GM21737 (cell line): ENCODE data around the gene DDX24.

Experiments
- ATAC-seq: cut with Tn5 transposase; IDR thresholded peaks from one replicate; pipeline ENCODE4 v1.9.1; 2021; ENCODE audit warnings: mild to moderate bottlenecking, moderate library complexity; ENCODE audit not compliant: unreplicated experiment

Gene DDX24

GRCh38 chr14:94018308-94018707 lies 62.7 kb downstream of the DDX24 start:
- no peak for ATAC-seq

- ATAC-seq: no peak
These were observed 64.5 kb downstream of the DDX24 start for GRCh38 chr14:94016446-94016976.

DNA sequence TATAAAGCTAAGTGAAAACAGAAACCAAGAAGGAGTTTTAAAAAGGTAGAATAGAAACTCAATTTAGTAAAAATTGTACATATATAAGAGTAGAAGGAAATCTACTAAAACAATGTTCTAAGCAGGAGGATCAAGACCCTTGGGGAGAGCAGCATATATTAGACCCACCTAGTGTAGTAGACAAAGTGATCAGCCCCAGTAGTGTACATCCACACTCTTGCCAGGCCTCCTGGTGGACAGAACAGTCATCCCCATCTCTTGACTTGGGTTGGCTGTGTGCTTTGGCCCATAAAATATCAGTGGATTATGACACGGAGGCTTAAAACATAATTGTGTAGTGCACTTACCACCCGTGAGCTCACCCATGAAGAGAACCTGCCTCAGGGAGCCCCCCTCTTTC lies 65.8 kb downstream of the DDX24 start:
- no peak for ATAC-seq

DNA sequence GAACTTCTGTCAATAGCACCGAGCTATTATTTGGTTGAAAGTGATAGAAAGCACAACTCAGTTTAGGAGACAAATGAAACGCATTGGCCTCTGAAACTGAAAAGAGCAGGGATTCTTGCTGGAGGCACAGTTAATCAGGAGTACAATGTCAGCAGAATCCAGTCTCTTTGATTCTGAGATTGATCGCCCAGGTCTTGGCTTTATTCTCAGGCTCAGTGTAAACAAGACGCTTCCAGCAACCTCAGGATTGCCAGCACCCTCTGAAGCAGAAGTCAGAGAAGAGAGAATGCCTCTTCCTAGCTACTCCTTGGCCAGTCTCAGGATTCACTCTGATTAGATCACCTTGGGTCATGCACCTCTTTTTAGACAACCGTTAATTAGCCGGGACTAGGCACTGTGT lies 66.6 kb downstream of the DDX24 start:
- no peak for ATAC-seq

GRCh38 chr14:94011795-94012194 lies 69.2 kb downstream of the DDX24 start:
- ATAC-seq: no peak

- ATAC-seq: no peak
These were observed 70.4 kb downstream of the DDX24 start for GRCh38 chr14:94010625-94011024.

GRCh38 chr14:94009767-94010166 lies 71.2 kb downstream of the DDX24 start:
- no peak for ATAC-seq

- ATAC-seq: no peak
These were observed 72.8 kb downstream of the DDX24 start for GRCh38 chr14:94008234-94008633.

- no peak for ATAC-seq
These were observed 75.5 kb downstream of the DDX24 start for GRCh38 chr14:94005324-94006073.

DNA sequence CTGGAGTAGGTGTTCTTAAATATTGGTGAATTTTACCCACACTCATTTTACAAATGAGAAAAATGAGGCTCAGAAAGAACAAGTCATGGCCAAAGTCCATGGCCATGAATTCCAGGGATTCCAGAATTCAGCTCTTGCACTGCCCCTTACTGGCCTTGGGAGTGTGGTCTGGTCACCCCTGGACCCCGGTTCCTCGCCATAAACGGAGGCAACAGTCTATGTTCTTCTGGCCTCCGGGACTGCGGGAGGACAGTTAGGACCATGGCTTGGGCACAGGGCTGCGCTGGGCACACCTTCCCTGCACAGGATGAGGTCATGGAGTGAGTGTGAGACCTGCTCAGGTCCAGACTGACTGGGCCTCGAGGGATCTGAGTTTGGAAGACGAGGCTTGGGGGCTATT lies 77.0 kb downstream of the DDX24 start:
- ATAC-seq: no peak

GRCh38 chr14:94003397-94003796 lies 77.6 kb downstream of the DDX24 start:
- ATAC-seq: no peak

DNA sequence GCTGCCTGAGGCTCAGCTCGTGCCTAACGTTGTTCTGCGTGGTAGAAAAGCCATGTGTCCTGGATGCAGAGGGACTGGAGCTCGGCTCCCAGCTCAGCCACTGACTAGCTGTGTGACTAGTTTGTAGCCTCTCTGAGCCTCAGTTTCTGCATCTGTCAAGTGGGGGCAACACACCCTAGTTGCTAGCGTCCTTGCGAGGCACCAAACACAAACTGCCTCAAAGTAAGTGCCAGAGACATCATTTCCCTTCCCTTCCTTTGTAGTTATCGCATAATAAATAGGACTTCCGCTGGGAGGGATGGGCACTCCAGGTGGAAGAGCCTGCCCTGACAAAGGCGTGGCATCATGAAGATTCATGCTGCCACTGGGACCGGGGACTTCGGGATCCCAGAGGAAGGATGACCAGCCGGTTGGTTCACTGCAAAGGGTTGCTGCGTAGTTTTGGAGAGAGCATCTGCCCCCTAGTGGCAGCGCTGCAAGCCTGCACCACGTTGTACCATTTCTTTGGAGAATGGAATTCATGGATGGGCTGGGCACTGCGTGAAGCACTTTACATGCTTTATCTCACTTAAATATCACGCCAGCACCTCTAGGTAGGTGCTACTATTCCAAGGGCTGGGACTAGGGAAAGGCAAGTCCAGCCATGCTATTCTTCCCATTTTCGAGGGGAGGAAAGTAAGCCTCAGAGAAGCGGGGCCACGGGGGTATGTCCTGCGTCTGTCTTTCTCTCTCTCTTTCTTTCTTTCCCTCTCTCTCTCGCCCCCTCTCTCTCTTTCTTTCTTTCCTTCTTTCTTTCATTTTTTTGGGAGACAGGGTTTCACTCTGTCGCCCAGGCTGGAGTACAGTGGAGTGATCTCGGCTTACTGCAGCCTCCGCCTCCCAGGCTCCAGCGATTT lies 79.3 kb downstream of the DDX24 start:
- ATAC-seq: peak; percentile 57

- no peak for ATAC-seq
These were observed 80.0 kb downstream of the DDX24 start for GRCh38 chr14:94001016-94001415.

GRCh38 chr14:94000267-94000666 lies 80.7 kb downstream of the DDX24 start:
- no peak for ATAC-seq

- no peak for ATAC-seq
These were observed 81.4 kb downstream of the DDX24 start for GRCh38 chr14:93999573-93999972.

DNA sequence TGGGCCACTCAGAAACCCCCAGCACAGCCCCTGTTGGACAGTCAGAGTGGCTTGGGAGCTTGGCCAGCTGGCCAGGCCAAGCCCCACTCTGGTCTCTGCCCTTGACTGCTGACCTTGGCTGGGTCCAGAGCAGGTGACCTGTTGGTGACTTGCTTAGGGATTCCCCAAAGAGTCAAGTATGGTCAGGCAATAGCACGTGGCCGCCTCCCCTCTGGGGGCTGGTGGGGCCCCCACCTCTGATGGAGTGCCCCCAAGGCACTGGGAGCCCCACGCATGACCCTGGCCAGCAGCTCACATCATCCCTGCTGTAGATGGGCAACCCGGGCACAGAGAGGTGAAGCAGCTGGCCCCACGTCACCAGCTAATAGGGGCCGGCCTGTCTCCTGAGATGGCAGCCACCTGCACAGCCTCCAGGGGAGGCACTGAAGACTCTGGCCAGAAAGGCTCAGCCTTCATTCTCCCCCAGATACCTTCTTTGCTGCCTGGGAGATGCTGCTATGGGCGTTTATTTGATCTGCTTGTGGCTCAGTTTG lies 82.1 kb downstream of the DDX24 start:
- no peak for ATAC-seq
